A549 (cell line): ENCODE results near the gene DLX4. TPM values are rescaled to one million over a fixed set of nuclear protein-coding genes. Genes with fewer than 3 reads are reported as not detected.

Experiments used
- ATAC-seq, 2 experiments: fragments of 200-7000 bp in 1 of 2; fragments of >200 bp in 1 of 2; cut with Nextera tagmentation in 1 of 2; cut with Tn5 transposase in 1 of 2; 3 replicates each; pipeline versions ENCODE4 v1.8.0 to v1.9.1; 2018 to 2020; ENCODE audit warnings: mild to moderate bottlenecking in 1 of 2, moderate library complexity in 1 of 2
- CTCF ChIA-PET: fragments of 300-600 bp; sonication (Branson Sonifier 250); formaldehyde crosslinking; extraction: SDS; loops from one replicate; lab custom pipeline; 2021; ENCODE audit warnings: antibody characterized with exemption, inconsistent platforms; lab: Yijun Ruan, JAX
- POLR2A ChIA-PET: fragments of 350-600 bp; formaldehyde crosslinking; extraction: SDS; loops from one replicate; lab custom pipeline; 2021; ENCODE audit warnings: antibody characterized with exemption, inconsistent platforms; lab: Yijun Ruan, JAX
- DNase-seq, 2 experiments: peaks; one replicate each; pipeline versions ENCODE4 v3.0.0 to v3.0.0-alpha.2; 2011 to 2016; ENCODE audit warnings: low read depth in 1 of 2, low spot score in 1 of 2
- FAIRE-seq: peaks from 2 replicates; lab custom pipeline; 2011; peaks lifted over from hg19 to GRCh38; lab: Jason Lieb, UNC
- H3K27ac ChIP-seq, 2 experiments: fragments of >200 bp; sonication (Bioruptor Twin); formaldehyde crosslinking; 3 replicates each; pipeline ENCODE4 v1.5.1; 2016 to 2017
- H3K4me1 ChIP-seq: fragments of >200 bp; sonication (Bioruptor Twin); formaldehyde crosslinking; 3 replicates; pipeline ENCODE4 v1.6.1; 2016
- H3K4me2 ChIP-seq: fragments of >200 bp; sonication (Bioruptor Twin); formaldehyde crosslinking; 3 replicates; pipeline ENCODE4 v1.6.1; 2016
- H3K4me3 ChIP-seq: fragments of >200 bp; sonication (Bioruptor Twin); formaldehyde crosslinking; 3 replicates; pipeline ENCODE4 v1.5.1; 2016
- H3K9me3 ChIP-seq: fragments of >200 bp; sonication (Bioruptor Twin); formaldehyde crosslinking; 3 replicates; pipeline ENCODE4 v1.6.1; 2016
- CHD2 ChIP-seq: fragments of 150-350 bp; IDR thresholded peaks from 2 replicates; pipeline ENCODE4 v1.6.1; 2014; ENCODE audit warnings: low read length; ENCODE audit not compliant: partially characterized antibody
- EHF ChIP-seq: fragments of 250-450 bp; sonication (Bioruptor Pico); IDR thresholded peaks from 2 replicates; pipeline ENCODE4 v1.5.0; 2020; ENCODE audit warnings: mild to moderate bottlenecking
- FOSB ChIP-seq: fragments of 250-450 bp; sonication (Bioruptor Pico); IDR thresholded peaks from 2 replicates; pipeline ENCODE4 v1.5.0; 2020; ENCODE audit warnings: mild to moderate bottlenecking, moderate library complexity
- HES2 ChIP-seq: fragments of >200 bp; sonication (Bioruptor Twin); formaldehyde crosslinking; IDR thresholded peaks from 2 replicates; pipeline ENCODE4 v1.6.1; 2016
- HEYL ChIP-seq: fragments of 250-450 bp; sonication (Bioruptor Pico); IDR thresholded peaks from 2 replicates; pipeline ENCODE4 v1.8.0; 2021; ENCODE audit warnings: mild to moderate bottlenecking, moderate library complexity
- HOXB5 ChIP-seq: fragments of 250-450 bp; sonication (Bioruptor Pico); IDR thresholded peaks from 2 replicates; pipeline ENCODE4 v1.5.0; 2020; ENCODE audit warnings: mild to moderate bottlenecking, moderate library complexity
- JUN ChIP-seq, 2 experiments: fragments of >200 bp; sonication (Bioruptor Twin); formaldehyde crosslinking; IDR thresholded peaks; 2 replicates in 1 of 2; 3 replicates in 1 of 2; pipeline ENCODE4 v1.6.1; 2016 to 2017
- KDM1A ChIP-seq: fragments of 200-600 bp; sonication (generic); IDR thresholded peaks from 2 replicates; pipeline ENCODE4 v1.6.1; 2016; ENCODE audit warnings: low read depth, mild to moderate bottlenecking
- PBX3 ChIP-seq: IDR thresholded peaks from 2 replicates; pipeline ENCODE4 v1.6.1; 2012
- PHF8 ChIP-seq: fragments of 200-600 bp; sonication (generic); IDR thresholded peaks from 2 replicates; pipeline ENCODE4 v1.6.1; 2016; ENCODE audit warnings: low read depth, mild to moderate bottlenecking, antibody characterized with exemption, moderate library complexity, borderline replicate concordance
- RAD21 ChIP-seq, 2 experiments: fragments of >200 bp in 1 of 2; sonication (Bioruptor Twin) in 1 of 2; formaldehyde crosslinking in 1 of 2; IDR thresholded peaks in 1 of 2; conservative IDR thresholded peaks in 1 of 2; 2 replicates in 1 of 2; 3 replicates in 1 of 2; pipeline ENCODE4 v1.6.1; 2012 to 2018; ENCODE audit warnings: inconsistent platforms in 1 of 2
- REST ChIP-seq: fragments of 200-600 bp; sonication (generic); IDR thresholded peaks from 2 replicates; pipeline ENCODE4 v1.6.1; 2016; ENCODE audit warnings: antibody characterized with exemption, mild to moderate bottlenecking, moderate library complexity
- SMC3 ChIP-seq: fragments of >200 bp; sonication (Bioruptor Twin); formaldehyde crosslinking; IDR thresholded peaks from 3 replicates; pipeline ENCODE4 v1.6.1; 2018; ENCODE audit warnings: inconsistent platforms
- SREBF2 ChIP-seq: fragments of 450-650 bp; IDR thresholded peaks from 2 replicates; pipeline ENCODE4 v1.6.1; 2014; ENCODE audit warnings: mild to moderate bottlenecking, moderate library complexity
- TP53 ChIP-seq: fragments of 250-450 bp; sonication (Bioruptor Pico); IDR thresholded peaks from 2 replicates; pipeline ENCODE4 v1.5.0; 2021; ENCODE audit warnings: mild to moderate bottlenecking, moderate library complexity
- ZC3H11A ChIP-seq: fragments of 450-650 bp; IDR thresholded peaks from 2 replicates; pipeline ENCODE4 v1.6.1; 2014; ENCODE audit warnings: antibody characterized with exemption, mild to moderate bottlenecking
- ZFP36 ChIP-seq: fragments of 450-650 bp; IDR thresholded peaks from 2 replicates; pipeline ENCODE4 v1.6.1; 2014; ENCODE audit warnings: borderline replicate concordance; ENCODE audit not compliant: partially characterized antibody
- WGBS: methylation state at CpG from one replicate; pipeline ENCODE4 v1.1.6; 2017; ENCODE audit errors: missing lambda C conversion rate; 5-methylcytosine and 5-hydroxymethylcytosine counted together
- polyA plus RNA-seq, 4 experiments: library from polyadenylated mRNA; depleted of rRNA in 3 of 4; stranded (reverse); fragments of >200 nt; fragmentation: RNase III in 1 of 4; extraction: RNeasy Plus Mini Kit Qiagen cat#74134 plus additional on column Dnase treatment in 1 of 4; gene quantifications; 2 replicates in 3 of 4; 3 replicates in 1 of 4; pipeline ENCODE4 v1.2.3, GENCODE V29; 2011 to 2017
- TF ChIP-seq, protein P1 (sequence below): fragments of 250-450 bp; sonication (Bioruptor Pico); IDR thresholded peaks from 2 replicates; pipeline ENCODE4 v1.5.0; 2020; ENCODE audit warnings: low read depth, mild to moderate bottlenecking, moderate library complexity
- TF ChIP-seq, protein P2 (sequence below): IDR thresholded peaks from 2 replicates; pipeline ENCODE4 v1.6.1; 2012; ENCODE audit warnings: low read depth, borderline replicate concordance
- TF ChIP-seq, protein P3 (sequence below): fragments of >200 bp; sonication (Bioruptor Twin); formaldehyde crosslinking; IDR thresholded peaks from 3 replicates; pipeline ENCODE4 v1.5.1; 2016
- TF ChIP-seq, protein P4 (sequence below): fragments of >200 bp; sonication (Bioruptor Twin); formaldehyde crosslinking; IDR thresholded peaks from 3 replicates; pipeline ENCODE4 v1.6.1; 2016

Gene DLX4
- polyA plus RNA-seq, 2 of the 4 experiments (the other 2 are of a cell fraction): 2.9 to 4.1 TPM

DNA sequence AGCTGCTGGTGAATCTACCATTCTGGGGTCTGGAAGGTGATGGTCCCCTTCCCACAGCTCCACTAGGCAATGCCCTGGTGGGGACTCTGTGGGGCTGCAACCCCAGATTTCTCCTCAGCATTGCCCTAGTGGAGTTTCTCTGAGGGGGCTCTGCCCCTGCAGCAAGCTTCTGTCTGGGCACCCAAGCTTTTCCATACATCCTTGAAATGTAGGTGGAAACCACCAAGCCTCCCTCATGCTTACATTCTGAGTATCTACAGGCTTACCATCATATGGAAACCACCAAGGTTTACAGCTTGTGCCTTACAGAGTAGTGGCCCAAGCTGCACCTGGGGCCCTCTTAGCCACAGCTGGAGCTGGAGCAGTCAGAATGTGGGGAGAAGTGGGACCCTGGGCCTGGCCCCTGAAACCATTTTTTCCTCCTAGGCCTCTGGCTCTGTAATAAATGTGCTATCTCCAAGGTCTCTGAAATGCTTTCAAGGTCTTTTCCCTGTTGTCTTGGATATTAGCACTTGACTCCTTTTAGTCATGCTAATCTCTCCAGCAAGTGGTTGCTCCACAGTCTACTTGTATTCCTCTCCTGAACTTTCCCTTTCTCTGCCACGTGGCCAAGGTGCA is 45.6 kb downstream of the DLX4 start:
- no peak overlapping the region for H3K4me2 ChIP-seq
- FAIRE-seq (no peak), ATAC-seq (no peak), DNase-seq (no peak)
- H3K9me3 ChIP-seq: peaks cover 59% of the 10 kb centered on the region
- no peak overlapping the region for H3K4me3 ChIP-seq
- ChIA-PET POLR2A (no interaction called here), CTCF (interaction anchor here (0.7 to 5.9 kb wide), 13 partner anchors 12 to 447 kb away, joined by 3 to 54 read pairs (median 5); partner anchors contain the start of gene DLX3)
- H3K27ac ChIP-seq: no peak overlapping the region
- 0% methylated on average over 1 of the region's 1 CpG for WGBS
- no peak for TF ChIP-seq RAD21 (conservative IDR thresholded peaks at IDR 0.05 in 1 of 2, IDR thresholded peaks at IDR 0.05 in 1 of 2)
- no peak for TF ChIP-seq REST
- TF ChIP-seq ZC3H11A: no peak
- peak; percentile 72 for TF ChIP-seq ZFP36
- no peaks in the 10 kb centered on the region for H3K4me1 ChIP-seq

DNA sequence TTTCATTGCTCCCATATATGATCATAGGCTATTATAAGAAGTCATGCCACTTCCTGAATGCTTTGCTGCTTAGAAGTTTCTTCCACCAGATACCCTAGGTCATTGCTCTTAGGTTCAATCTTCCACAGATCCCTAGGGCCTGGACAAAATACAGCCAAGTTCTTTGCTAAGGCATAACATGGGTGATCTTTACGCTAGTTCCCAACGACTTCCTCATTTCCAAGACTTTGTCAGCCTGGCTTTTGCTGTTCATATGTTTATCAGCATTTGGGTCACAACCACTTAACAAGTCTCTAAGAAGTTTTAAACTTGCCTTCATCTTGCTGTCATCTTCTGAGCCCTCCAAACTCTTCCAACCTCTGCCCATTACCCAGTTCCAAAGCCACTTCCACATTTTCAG is 46.2 kb downstream of the DLX4 start:
- Histone ChIP-seq H3K27ac (no peak overlapping the region), H3K4me3 (no peak overlapping the region), H3K4me2 (no peak overlapping the region), H3K9me3 (peaks cover 53% of the 10 kb centered on the region), H3K4me1 (no peaks in the 10 kb centered on the region)
- ChIA-PET POLR2A (no interaction called here), CTCF (interaction anchor here (1.0 to 5.9 kb wide), 10 partner anchors 12 to 448 kb away, joined by 3 to 54 read pairs (median 8); partner anchors contain the start of gene DLX3)
- WGBS: 65% methylated on average over 2 of the region's 2 CpGs
- ATAC-seq: no peak
- DNase-seq: no peak
- no peak for TF ChIP-seq PHF8
- no peak for TF ChIP-seq EHF (CRISPR knock-in tag)
- no peak for TF ChIP-seq PBX3
- FAIRE-seq: no peak

DNA sequence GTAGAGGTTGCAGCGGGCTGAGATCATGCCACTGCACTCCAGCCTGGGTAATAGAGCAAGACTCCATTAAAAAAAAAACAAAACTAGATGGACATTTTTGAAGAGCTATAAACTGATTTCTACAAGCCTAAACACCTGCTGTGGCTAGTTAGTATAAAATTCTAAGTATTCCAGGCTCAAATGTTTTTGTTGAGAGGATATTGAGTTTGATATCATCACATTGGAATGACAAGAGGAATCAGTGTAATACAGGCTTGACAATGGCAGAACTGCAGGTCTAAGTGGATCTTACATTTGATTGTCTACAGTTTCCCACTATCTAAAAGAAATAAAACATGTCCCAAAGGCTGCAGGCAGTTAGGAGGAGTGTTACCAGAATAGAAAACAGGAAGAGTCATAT is 49.9 kb downstream of the DLX4 start:
- POLR2A ChIA-PET: no interaction called here
- TF ChIP-seq CHD2 (no peak), PBX3 (no peak), KDM1A (no peak), HOXB5 (CRISPR knock-in tag) (no peak), RAD21 (conservative IDR thresholded peaks at IDR 0.05 in 1 of 2, IDR thresholded peaks at IDR 0.05 in 1 of 2) (no peak), SREBF2 (no peak), FOSB (no peak), SMC3 (no peak), TP53 (no peak), HES2 (no peak), HEYL (CRISPR knock-in tag) (no peak), JUN (IDR thresholded peaks at IDR 0.05) (no peak)
- TF ChIP-seq, protein P1, sequence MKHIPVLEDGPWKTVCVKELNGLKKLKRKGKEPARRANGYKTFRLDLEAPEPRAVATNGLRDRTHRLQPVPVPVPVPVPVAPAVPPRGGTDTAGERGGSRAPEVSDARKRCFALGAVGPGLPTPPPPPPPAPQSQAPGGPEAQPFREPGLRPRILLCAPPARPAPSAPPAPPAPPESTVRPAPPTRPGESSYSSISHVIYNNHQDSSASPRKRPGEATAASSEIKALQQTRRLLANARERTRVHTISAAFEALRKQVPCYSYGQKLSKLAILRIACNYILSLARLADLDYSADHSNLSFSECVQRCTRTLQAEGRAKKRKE (CRISPR knock-in tag): no peak
- TF ChIP-seq, protein P2, sequence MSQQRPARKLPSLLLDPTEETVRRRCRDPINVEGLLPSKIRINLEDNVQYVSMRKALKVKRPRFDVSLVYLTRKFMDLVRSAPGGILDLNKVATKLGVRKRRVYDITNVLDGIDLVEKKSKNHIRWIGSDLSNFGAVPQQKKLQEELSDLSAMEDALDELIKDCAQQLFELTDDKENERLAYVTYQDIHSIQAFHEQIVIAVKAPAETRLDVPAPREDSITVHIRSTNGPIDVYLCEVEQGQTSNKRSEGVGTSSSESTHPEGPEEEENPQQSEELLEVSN: no peak
- TF ChIP-seq, protein P3, sequence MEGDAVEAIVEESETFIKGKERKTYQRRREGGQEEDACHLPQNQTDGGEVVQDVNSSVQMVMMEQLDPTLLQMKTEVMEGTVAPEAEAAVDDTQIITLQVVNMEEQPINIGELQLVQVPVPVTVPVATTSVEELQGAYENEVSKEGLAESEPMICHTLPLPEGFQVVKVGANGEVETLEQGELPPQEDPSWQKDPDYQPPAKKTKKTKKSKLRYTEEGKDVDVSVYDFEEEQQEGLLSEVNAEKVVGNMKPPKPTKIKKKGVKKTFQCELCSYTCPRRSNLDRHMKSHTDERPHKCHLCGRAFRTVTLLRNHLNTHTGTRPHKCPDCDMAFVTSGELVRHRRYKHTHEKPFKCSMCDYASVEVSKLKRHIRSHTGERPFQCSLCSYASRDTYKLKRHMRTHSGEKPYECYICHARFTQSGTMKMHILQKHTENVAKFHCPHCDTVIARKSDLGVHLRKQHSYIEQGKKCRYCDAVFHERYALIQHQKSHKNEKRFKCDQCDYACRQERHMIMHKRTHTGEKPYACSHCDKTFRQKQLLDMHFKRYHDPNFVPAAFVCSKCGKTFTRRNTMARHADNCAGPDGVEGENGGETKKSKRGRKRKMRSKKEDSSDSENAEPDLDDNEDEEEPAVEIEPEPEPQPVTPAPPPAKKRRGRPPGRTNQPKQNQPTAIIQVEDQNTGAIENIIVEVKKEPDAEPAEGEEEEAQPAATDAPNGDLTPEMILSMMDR: no peak
- TF ChIP-seq, protein P4, sequence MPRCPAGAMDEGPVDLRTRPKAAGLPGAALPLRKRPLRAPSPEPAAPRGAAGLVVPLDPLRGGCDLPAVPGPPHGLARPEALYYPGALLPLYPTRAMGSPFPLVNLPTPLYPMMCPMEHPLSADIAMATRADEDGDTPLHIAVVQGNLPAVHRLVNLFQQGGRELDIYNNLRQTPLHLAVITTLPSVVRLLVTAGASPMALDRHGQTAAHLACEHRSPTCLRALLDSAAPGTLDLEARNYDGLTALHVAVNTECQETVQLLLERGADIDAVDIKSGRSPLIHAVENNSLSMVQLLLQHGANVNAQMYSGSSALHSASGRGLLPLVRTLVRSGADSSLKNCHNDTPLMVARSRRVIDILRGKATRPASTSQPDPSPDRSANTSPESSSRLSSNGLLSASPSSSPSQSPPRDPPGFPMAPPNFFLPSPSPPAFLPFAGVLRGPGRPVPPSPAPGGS: no peak

More for the DNA sequence above, 49.9 kb downstream of the DLX4 start:
- H3K9me3 ChIP-seq: peaks cover 17% of the 10 kb centered on the region
- FAIRE-seq: no peak
- no peak overlapping the region for H3K27ac ChIP-seq
- DNase-seq: no peak
- H3K4me1 ChIP-seq: no peaks in the 10 kb centered on the region
- CTCF ChIA-PET: interaction anchor here (1.2 to 4.4 kb wide), 5 partner anchors 17 to 75 kb away, joined by 3 to 30 read pairs (median 21); partner anchors contain the start of gene ITGA3
- ATAC-seq: no peak
- WGBS: 94% methylated on average over 1 of the region's 1 CpG
- no peak overlapping the region for H3K4me3 ChIP-seq
- no peak overlapping the region for H3K4me2 ChIP-seq
